Gastrocnemius medialis (tissue), 4 donors: Measurements from ENCODE around the gene TIAM2. TPM values are rescaled to one million over a fixed set of nuclear protein-coding genes. Genes with fewer than 3 reads are reported as not detected.

Source experiments
- ATAC-seq, 2 donors: fragments of 150-250 bp; one replicate each; pipeline ENCODE4 v1.9.1; 2016
- DNase-seq, 2 donors: peaks; one replicate each; pipeline ENCODE4 v3.0.0-alpha.2; 2019
- H3K27ac ChIP-seq, 4 donors: fragments of 200-600 bp; sonication (generic); 1 replicate in 1 of 4; 2 replicates in 3 of 4; pipeline ENCODE4 v1.5.1; 2016 to 2018; ENCODE audit warnings: mild to moderate bottlenecking in 2 of 4, moderate library complexity in 1 of 4
- H3K27me3 ChIP-seq, 3 donors: fragments of 200-600 bp; sonication (generic) in 2 of 3; 1 replicate in 1 of 3; 2 replicates in 2 of 3; pipeline versions ENCODE4 v1.5.1 to v1.6.0; 2016 to 2019; ENCODE audit warnings: mild to moderate bottlenecking in 1 of 3, moderate library complexity in 1 of 3
- H3K36me3 ChIP-seq, 2 donors: fragments of 200-600 bp; sonication (generic) in 1 of 2; one replicate each; pipeline ENCODE4 v1.5.1; 2017 to 2018
- H3K4me1 ChIP-seq, 2 donors: fragments of 200-600 bp; sonication (generic) in 1 of 2; one replicate each; pipeline ENCODE4 v1.5.1; 2016 to 2017; ENCODE audit warnings: mild to moderate bottlenecking in 2 of 2
- H3K4me3 ChIP-seq, 4 donors: fragments of 200-600 bp; sonication (generic) in 3 of 4; 1 replicate in 1 of 4; 2 replicates in 3 of 4; pipeline ENCODE4 v1.5.1; 2016 to 2019; ENCODE audit warnings: mild to moderate bottlenecking in 2 of 4
- H3K9me3 ChIP-seq, 3 donors: fragments of 200-600 bp; sonication (generic) in 2 of 3; 1 replicate in 1 of 3; 2 replicates in 2 of 3; pipeline ENCODE4 v1.5.1; 2016 to 2019
- POLR2A ChIP-seq, 2 donors: fragments of 450-650 bp; IDR thresholded peaks; one replicate each; pipeline ENCODE4 v1.6.1; 2017; ENCODE audit warnings: antibody characterized with exemption in 2 of 2, mild to moderate bottlenecking in 2 of 2, moderate library complexity in 2 of 2
- in situ Hi-C, 4 donors: fragments of 200-750 bp; cut with MboI; loops; one replicate each; pipeline versions ENCODE4 v1.15.0 to v1.8.0; 2017; ENCODE audit warnings: low sequenced_read_pairs in 4 of 4
- intact Hi-C: fragments of 100-400 bp; cut with DNase I; formaldehyde crosslinking; loops from one replicate; pipeline ENCODE4 v1.15.1; 2023; ENCODE audit warnings: low total_unique reads
- total RNA-seq, 4 donors: library from RNA; depleted of rRNA; stranded (reverse); fragments of >200 nt; gene quantifications; one replicate each; pipeline versions ENCODE4 v1.1.0 to v1.2.3, GENCODE V29; 2016
- TF ChIP-seq, protein P1 (sequence below), 5 experiments: fragments of 450-650 bp in 3 of 5; fragments of 200-600 bp in 2 of 5; sonication (generic) in 2 of 5; IDR thresholded peaks in 4 of 5; conservative IDR thresholded peaks in 1 of 5; 1 replicate in 4 of 5; 2 replicates in 1 of 5; pipeline ENCODE4 v1.5.1; 2016 to 2019; ENCODE audit warnings: antibody characterized with exemption in 5 of 5, mild to moderate bottlenecking in 3 of 5, moderate library complexity in 3 of 5

Gene TIAM2
- total RNA-seq, 4 donors from 2014 or later, result 4.4 to 18.8 (median 13.6) TPM

DNA sequence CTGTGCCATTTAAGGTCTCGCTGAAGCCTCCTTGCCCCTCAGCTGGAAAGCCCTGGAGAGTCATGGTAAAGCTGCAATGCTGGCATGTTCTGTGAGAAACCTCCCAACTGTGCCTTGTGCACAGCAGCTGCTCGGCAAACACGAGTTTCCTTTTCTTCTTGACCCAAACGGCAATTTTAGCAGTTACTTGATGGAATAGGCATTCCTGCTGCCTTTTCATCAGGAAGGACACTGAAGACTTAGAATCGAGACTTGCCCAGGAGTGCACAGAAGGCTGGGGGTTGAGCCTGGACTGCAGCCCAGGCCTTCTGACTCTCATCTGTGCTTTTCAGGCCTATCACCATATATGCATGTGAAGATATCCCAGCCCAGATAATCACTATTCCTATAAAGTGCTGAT is 240.0 kb downstream of the TIAM2 start:
- Histone ChIP-seq H3K27me3 (no peaks in the 10 kb centered on the region), H3K27ac (no peak overlapping the region), H3K9me3 (no peaks in the 10 kb centered on the region), H3K4me3 (no peak overlapping the region), H3K4me1 (no peaks in the 10 kb centered on the region), H3K36me3 (no peaks in the 10 kb centered on the region)
- intact Hi-C loops (no loop called here), in situ Hi-C loops (no loop called here)
- TF ChIP-seq, protein P1, sequence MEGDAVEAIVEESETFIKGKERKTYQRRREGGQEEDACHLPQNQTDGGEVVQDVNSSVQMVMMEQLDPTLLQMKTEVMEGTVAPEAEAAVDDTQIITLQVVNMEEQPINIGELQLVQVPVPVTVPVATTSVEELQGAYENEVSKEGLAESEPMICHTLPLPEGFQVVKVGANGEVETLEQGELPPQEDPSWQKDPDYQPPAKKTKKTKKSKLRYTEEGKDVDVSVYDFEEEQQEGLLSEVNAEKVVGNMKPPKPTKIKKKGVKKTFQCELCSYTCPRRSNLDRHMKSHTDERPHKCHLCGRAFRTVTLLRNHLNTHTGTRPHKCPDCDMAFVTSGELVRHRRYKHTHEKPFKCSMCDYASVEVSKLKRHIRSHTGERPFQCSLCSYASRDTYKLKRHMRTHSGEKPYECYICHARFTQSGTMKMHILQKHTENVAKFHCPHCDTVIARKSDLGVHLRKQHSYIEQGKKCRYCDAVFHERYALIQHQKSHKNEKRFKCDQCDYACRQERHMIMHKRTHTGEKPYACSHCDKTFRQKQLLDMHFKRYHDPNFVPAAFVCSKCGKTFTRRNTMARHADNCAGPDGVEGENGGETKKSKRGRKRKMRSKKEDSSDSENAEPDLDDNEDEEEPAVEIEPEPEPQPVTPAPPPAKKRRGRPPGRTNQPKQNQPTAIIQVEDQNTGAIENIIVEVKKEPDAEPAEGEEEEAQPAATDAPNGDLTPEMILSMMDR (IDR thresholded peaks at IDR 0.05 in 4 of 5, conservative IDR thresholded peaks at IDR 0.05 in 1 of 5), result no peak
- no peak for TF ChIP-seq POLR2A (IDR thresholded peaks at IDR 0.05)
- DNase-seq, result no peak
- no peak for ATAC-seq

DNA sequence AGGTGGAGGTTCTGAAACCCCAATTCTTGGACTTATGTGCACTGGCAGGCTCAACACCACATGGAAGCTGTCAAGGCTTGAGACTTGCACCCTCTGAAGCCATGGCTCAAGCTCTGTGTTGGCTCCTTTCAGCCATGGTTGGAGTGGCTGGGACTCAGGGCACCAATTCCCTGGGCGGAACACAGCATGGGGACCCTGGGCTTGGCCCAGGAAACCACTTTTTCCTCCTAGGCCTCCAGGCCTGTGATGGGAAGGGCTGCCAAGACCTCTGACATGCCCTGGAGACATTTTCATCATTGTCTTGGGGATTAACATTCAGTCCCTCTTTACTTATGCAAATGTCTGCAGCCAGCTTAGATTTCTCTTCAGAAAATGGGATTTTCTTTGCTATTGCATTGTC is 242.5 kb downstream of the TIAM2 start:
- no peaks in the 10 kb centered on the region for H3K9me3 ChIP-seq
- in situ Hi-C loops, result no loop called here
- H3K27me3 ChIP-seq, result no peaks in the 10 kb centered on the region
- no peaks in the 10 kb centered on the region for H3K4me1 ChIP-seq
- H3K4me3 ChIP-seq, result no peak overlapping the region
- intact Hi-C loops, result no loop called here
- DNase-seq (no peak), ATAC-seq (no peak)
- no peak overlapping the region for H3K27ac ChIP-seq
- no peaks in the 10 kb centered on the region for H3K36me3 ChIP-seq
- no peak for TF ChIP-seq POLR2A (IDR thresholded peaks at IDR 0.05)
- TF ChIP-seq, protein P1 (IDR thresholded peaks at IDR 0.05 in 4 of 5, conservative IDR thresholded peaks at IDR 0.05 in 1 of 5), result no peak

DNA sequence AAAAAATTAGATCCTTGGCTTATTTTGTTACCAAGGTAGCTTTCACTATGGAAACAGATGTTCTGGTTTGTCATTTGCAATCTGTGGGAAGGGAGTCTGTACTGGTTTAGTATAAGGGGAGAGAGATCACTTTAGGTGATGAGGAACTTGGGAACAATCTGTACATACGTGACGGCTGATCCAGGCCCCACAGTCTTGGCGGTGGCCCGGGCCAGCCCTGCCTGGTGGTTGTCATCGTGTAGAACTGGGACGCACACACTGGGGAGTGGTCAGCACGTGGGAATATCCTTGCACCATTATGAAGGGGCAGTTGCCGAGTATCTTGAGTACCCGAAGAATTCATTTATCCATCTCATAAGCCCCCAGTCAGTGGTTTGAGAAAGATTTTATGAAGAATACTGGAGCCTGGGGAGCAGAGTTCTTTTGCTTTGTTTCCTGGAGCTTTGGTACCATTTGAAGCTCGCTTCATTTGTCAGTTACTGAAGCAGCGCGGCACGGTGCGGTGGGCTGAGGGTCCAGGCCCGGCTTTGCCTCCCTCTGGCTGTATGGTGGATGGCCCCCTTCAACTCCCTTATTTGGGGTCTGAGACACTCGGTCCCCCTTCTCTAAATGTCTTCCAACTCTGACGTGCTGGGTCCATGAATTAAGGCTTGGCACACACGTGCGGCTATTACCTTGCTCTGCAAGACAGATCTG is 245.9 kb downstream of the TIAM2 start:
- no peak for TF ChIP-seq POLR2A (IDR thresholded peaks at IDR 0.05)
- TF ChIP-seq, protein P1 (IDR thresholded peaks at IDR 0.05 in 4 of 5, conservative IDR thresholded peaks at IDR 0.05 in 1 of 5), result no peak
- no peak overlapping the region for H3K27ac ChIP-seq
- H3K27me3 ChIP-seq, result no peaks in the 10 kb centered on the region
- no peaks in the 10 kb centered on the region for H3K4me1 ChIP-seq
- no peak overlapping the region for H3K4me3 ChIP-seq
- in situ Hi-C loops, result loop anchor here in 1 of 4 donors (10.0 kb wide), 1 partner anchor 66 kb away; no protein-coding TSS in a partner anchor
- H3K36me3 ChIP-seq, result peaks cover 0 to 4% of the 10 kb centered on the region in 2 donors
- intact Hi-C loops, result no loop called here
- no peak for DNase-seq
- H3K9me3 ChIP-seq, result no peaks in the 10 kb centered on the region
- no peak for ATAC-seq

DNA sequence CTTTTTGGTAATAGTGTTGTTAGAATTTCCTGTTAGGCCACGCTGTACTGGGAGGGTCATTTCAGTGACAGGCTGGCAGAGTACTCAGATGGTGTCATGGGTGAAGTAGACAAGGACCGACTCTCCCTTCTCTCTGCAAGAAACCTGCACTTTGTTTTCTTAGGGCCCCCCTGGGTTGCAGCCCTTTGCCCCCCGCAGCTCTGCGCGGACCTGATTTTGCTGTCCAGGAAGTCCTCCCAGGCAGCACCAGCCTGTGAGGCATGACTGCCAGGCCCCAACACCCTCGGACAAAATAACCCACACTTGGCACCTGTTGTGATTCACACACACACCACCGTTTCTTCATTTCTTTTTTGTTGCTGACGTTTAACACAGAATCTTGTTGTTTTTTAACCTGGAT is 246.9 kb downstream of the TIAM2 start:
- Histone ChIP-seq H3K27me3 (no peaks in the 10 kb centered on the region), H3K27ac (no peak overlapping the region), H3K4me1 (no peaks in the 10 kb centered on the region), H3K4me3 (no peak overlapping the region), H3K9me3 (no peaks in the 10 kb centered on the region), H3K36me3 (peaks cover 0 to 11% of the 10 kb centered on the region in 2 donors)
- in situ Hi-C loops, result loop anchor here in 1 of 4 donors (10.0 kb wide), 1 partner anchor 67 kb away; no protein-coding TSS in a partner anchor
- intact Hi-C loops, result no loop called here
- no peak for TF ChIP-seq POLR2A (IDR thresholded peaks at IDR 0.05)
- TF ChIP-seq, protein P1 (IDR thresholded peaks at IDR 0.05 in 4 of 5, conservative IDR thresholded peaks at IDR 0.05 in 1 of 5), result no peak
- DNase-seq (no peak), ATAC-seq (no peak)
